H1 (cell line): Measurements from ENCODE around the gene ANAPC15. TPM values are rescaled to one million over a fixed set of nuclear protein-coding genes. Genes with fewer than 3 reads are reported as not detected.

Experiments
- CTCF ChIA-PET: fragments of 300-600 bp; sonication (Branson Sonifier 250); formaldehyde crosslinking; loops from one replicate; lab custom pipeline; 2021; ENCODE audit not compliant: partially characterized antibody; lab: Charles Lee
- POLR2A ChIA-PET: fragments of 300-600 bp; sonication (Branson Sonifier 250); formaldehyde crosslinking; loops from one replicate; lab custom pipeline; 2021; ENCODE audit warnings: inconsistent platforms; ENCODE audit not compliant: partially characterized antibody; lab: Charles Lee
- DNase-seq, 2 experiments: peaks; one replicate each; pipeline versions ENCODE4 v3.0.0 to v3.0.0-alpha.2; 2010 to 2022; ENCODE audit warnings: low spot score in 2 of 2, low read depth in 1 of 2, mixed read lengths in 1 of 2
- FAIRE-seq: peaks from 2 replicates; lab custom pipeline; 2011; peaks lifted over from hg19 to GRCh38; lab: Jason Lieb, UNC
- H2AFZ ChIP-seq: 2 replicates; pipeline ENCODE4 v1.8.1; 2012; ENCODE audit warnings: low read length, inconsistent platforms
- H2AK5ac ChIP-seq: 2 replicates; pipeline ENCODE4 v1.6.1; 2013; ENCODE audit warnings: low read depth, low read length
- H2BK120ac ChIP-seq: replicated peaks from 2 replicates; pipeline ENCODE3; 2013; ENCODE audit warnings: low read depth, low read length, inconsistent platforms
- H2BK12ac ChIP-seq: 2 replicates; pipeline ENCODE4 v1.6.1; 2013; ENCODE audit warnings: low read depth, low read length
- H2BK15ac ChIP-seq: 2 replicates; pipeline ENCODE4 v1.6.1; 2013; ENCODE audit warnings: low read length
- H2BK20ac ChIP-seq: 2 replicates; pipeline ENCODE4 v1.6.1; 2013; ENCODE audit warnings: low read length
- H2BK5ac ChIP-seq: 2 replicates; pipeline ENCODE4 v1.6.1; 2013; ENCODE audit warnings: low read depth, low read length
- H3K14ac ChIP-seq: 2 replicates; pipeline ENCODE4 v1.6.1; 2013; ENCODE audit warnings: inconsistent platforms; ENCODE audit not compliant: insufficient read length
- H3K18ac ChIP-seq: 2 replicates; pipeline ENCODE4 v1.6.1; 2013; ENCODE audit warnings: low read length; ENCODE audit errors: extremely low read depth
- H3K23ac ChIP-seq: 2 replicates; pipeline ENCODE4 v1.6.1; 2013; ENCODE audit warnings: inconsistent platforms; ENCODE audit not compliant: insufficient read length
- H3K23me2 ChIP-seq: 2 replicates; pipeline ENCODE4 v1.6.1; 2013; ENCODE audit warnings: low read depth, low read length
- H3K27ac ChIP-seq: 2 replicates; pipeline ENCODE4 v1.6.1; 2011; ENCODE audit warnings: low read depth, low read length, inconsistent platforms
- H3K27me3 ChIP-seq, 4 experiments: replicated peaks in 1 of 4; 1 replicate in 1 of 4; 2 replicates in 3 of 4; pipeline versions ENCODE4 v1.6.1 to v1.8.1; 2011 to 2013; ENCODE audit warnings: low read length in 3 of 4, mild to moderate bottlenecking in 3 of 4, inconsistent platforms in 2 of 4, mixed read lengths in 2 of 4, moderate library complexity in 1 of 4; ENCODE audit not compliant: control insufficient read depth in 3 of 4, insufficient read depth in 3 of 4; ENCODE audit errors: extremely low read depth in 1 of 4
- H3K36me3 ChIP-seq, 4 experiments: 2 replicates each; pipeline versions ENCODE4 v1.6.1 to v1.8.1; 2011 to 2013; ENCODE audit warnings: mild to moderate bottlenecking in 4 of 4, low read length in 3 of 4, moderate library complexity in 2 of 4, control low read depth in 1 of 4, inconsistent platforms in 1 of 4; ENCODE audit not compliant: insufficient read depth in 4 of 4, control insufficient read depth in 2 of 4
- H3K4ac ChIP-seq: replicated peaks from 2 replicates; pipeline ENCODE3; 2013; ENCODE audit warnings: low read length, low read depth, mixed read lengths, inconsistent platforms; ENCODE audit not compliant: insufficient read length
- H3K4me1 ChIP-seq, 4 experiments: replicated peaks in 1 of 4; 1 replicate in 1 of 4; 2 replicates in 3 of 4; pipeline versions ENCODE4 v1.6.1 to v1.8.1; 2011 to 2013; ENCODE audit warnings: low read length in 3 of 4, inconsistent platforms in 2 of 4, mixed read lengths in 1 of 4; ENCODE audit not compliant: insufficient read depth in 4 of 4, control insufficient read depth in 3 of 4
- H3K4me2 ChIP-seq, 2 experiments: 2 replicates each; pipeline versions ENCODE4 v1.6.1 to v1.8.1; 2011 to 2013; ENCODE audit warnings: low read depth in 2 of 2, low read length in 2 of 2, control low read depth in 1 of 2, inconsistent platforms in 1 of 2, mild to moderate bottlenecking in 1 of 2; ENCODE audit not compliant: insufficient read depth in 1 of 2
- H3K4me3 ChIP-seq, 4 experiments: fragments of 200-600, 300-600 bp in 1 of 4; sonication (generic), shearing (Covaris generic), sonication (Bioruptor Twin) in 1 of 4; 2 replicates each; pipeline versions ENCODE4 v1.5.1 to v1.8.1; 2011 to 2016; ENCODE audit warnings: low read length in 4 of 4, low read depth in 3 of 4, control low read depth in 2 of 4, inconsistent platforms in 2 of 4, mild to moderate bottlenecking in 2 of 4, mixed read lengths in 1 of 4, moderate library complexity in 1 of 4; ENCODE audit not compliant: insufficient read depth in 2 of 4; ENCODE audit errors: extremely low read depth in 1 of 4
- H3K56ac ChIP-seq: replicated peaks from 2 replicates; pipeline ENCODE3; 2013; ENCODE audit warnings: low read depth, mild to moderate bottlenecking, mixed read lengths, low read length, inconsistent platforms; ENCODE audit not compliant: insufficient read length
- H3K79me1 ChIP-seq: 2 replicates; pipeline ENCODE4 v1.6.1; 2013; ENCODE audit warnings: low read depth, low read length, control low read depth
- H3K79me2 ChIP-seq, 2 experiments: 2 replicates each; pipeline versions ENCODE4 v1.6.1 to v1.8.1; 2012 to 2013; ENCODE audit warnings: low read length in 2 of 2, mild to moderate bottlenecking in 2 of 2, inconsistent platforms in 1 of 2; ENCODE audit not compliant: insufficient read depth in 2 of 2, control insufficient read depth in 1 of 2
- H3K9ac ChIP-seq, 4 experiments: replicated peaks in 1 of 4; 1 replicate in 1 of 4; 2 replicates in 3 of 4; pipeline versions ENCODE4 v1.6.1 to v1.8.1; 2011 to 2013; ENCODE audit warnings: low read depth in 3 of 4, low read length in 3 of 4, control low read depth in 2 of 4, mild to moderate bottlenecking in 2 of 4, moderate library complexity in 2 of 4, inconsistent platforms in 1 of 4; ENCODE audit errors: extremely low read depth in 1 of 4
- H3K9me3 ChIP-seq, 2 experiments: 2 replicates each; pipeline versions ENCODE4 v1.6.1 to v1.8.1; 2012 to 2013; ENCODE audit warnings: mild to moderate bottlenecking in 2 of 2, moderate library complexity in 2 of 2, control low read depth in 1 of 2, inconsistent platforms in 1 of 2, low read depth in 1 of 2, low read length in 1 of 2, mixed read lengths in 1 of 2; ENCODE audit not compliant: insufficient read depth in 2 of 2
- H4K20me1 ChIP-seq, 2 experiments: replicated peaks in 1 of 2; 2 replicates each; pipeline versions ENCODE3 to v1.8.1; 2011 to 2013; ENCODE audit warnings: inconsistent platforms in 2 of 2, low read length in 2 of 2, mild to moderate bottlenecking in 1 of 2; ENCODE audit not compliant: insufficient read depth in 2 of 2, control insufficient read depth in 1 of 2
- H4K5ac ChIP-seq: 2 replicates; pipeline ENCODE4 v1.6.1; 2013; ENCODE audit warnings: low read length, low read depth, mixed read lengths, inconsistent platforms; ENCODE audit not compliant: insufficient read length
- H4K8ac ChIP-seq: 2 replicates; pipeline ENCODE4 v1.8.0; 2013; ENCODE audit warnings: mild to moderate bottlenecking, moderate library complexity, low read length, inconsistent platforms; ENCODE audit not compliant: insufficient read depth; ENCODE audit errors: extremely low read depth
- H4K91ac ChIP-seq: replicated peaks from 2 replicates; pipeline ENCODE3; 2013; ENCODE audit warnings: low read length, mixed read lengths, inconsistent platforms; ENCODE audit not compliant: insufficient read length
- CTCF ChIP-seq, 3 experiments: IDR thresholded peaks; 1 replicate in 2 of 3; 2 replicates in 1 of 3; pipeline versions ENCODE4 v1.5.1 to v1.6.1; 2011; ENCODE audit warnings: low read length in 3 of 3, mild to moderate bottlenecking in 3 of 3, inconsistent platforms in 2 of 3, low read depth in 1 of 3, moderate library complexity in 1 of 3; ENCODE audit not compliant: insufficient read depth in 1 of 3; ENCODE audit errors: control extremely low read depth in 1 of 3
- KDM5A ChIP-seq: fragments of 200-600 bp; IDR thresholded peaks from 2 replicates; pipeline ENCODE4 v1.7.1; 2012; ENCODE audit warnings: mild to moderate bottlenecking, low read length, inconsistent platforms, mixed read lengths
- MAFK ChIP-seq: IDR thresholded peaks from 2 replicates; pipeline ENCODE4 v1.6.1; 2012; ENCODE audit warnings: low read depth, mild to moderate bottlenecking, improper control_type of control experiment, low read length
- NANOG ChIP-seq: IDR thresholded peaks from 2 replicates; pipeline ENCODE4 v1.6.1; 2011; ENCODE audit warnings: low read length, low read depth, mild to moderate bottlenecking, inconsistent platforms; ENCODE audit not compliant: insufficient read depth, poor library complexity, severe bottlenecking
- POLR2A ChIP-seq, 2 experiments: IDR thresholded peaks; 1 replicate in 1 of 2; 2 replicates in 1 of 2; pipeline ENCODE4 v1.6.1; 2011; ENCODE audit warnings: low read depth in 2 of 2, low read length in 2 of 2, mild to moderate bottlenecking in 2 of 2; ENCODE audit errors: control extremely low read depth in 1 of 2
- RNF2 ChIP-seq: fragments of 200-900, 300-1000 bp; sonication (generic); IDR thresholded peaks from 2 replicates; pipeline ENCODE4 v1.7.1; 2016; ENCODE audit warnings: borderline replicate concordance, low read depth, mild to moderate bottlenecking, antibody characterized with exemption, low read length; ENCODE audit not compliant: poor library complexity, severe bottlenecking; ENCODE audit errors: missing control alignments
- SAP30 ChIP-seq: fragments of 300-600 bp; sonication (generic); IDR thresholded peaks from 2 replicates; pipeline ENCODE4 v1.7.1; 2012; ENCODE audit warnings: low read length, moderate library complexity, mild to moderate bottlenecking, inconsistent platforms; ENCODE audit not compliant: insufficient read depth, insufficient replicate concordance
- SIN3A ChIP-seq, 2 experiments: IDR thresholded peaks in 1 of 2; conservative IDR thresholded peaks in 1 of 2; 2 replicates each; pipeline ENCODE4 v1.6.1; 2011 to 2012; ENCODE audit warnings: low read length in 2 of 2, improper control_type of control experiment in 1 of 2, low read depth in 1 of 2, mild to moderate bottlenecking in 1 of 2
- WGBS, 2 experiments: shearing (Covaris generic) in 1 of 2; methylation state at CpG; one replicate each; pipeline versions ENCODE4 v1.1.6 to v1.1.7; 2013 to 2015; ENCODE audit warnings: low lambda C conversion rate in 2 of 2, mixed read lengths in 2 of 2, inconsistent platforms in 1 of 2, low coverage in 1 of 2, missing lambda C conversion rate in 1 of 2; ENCODE audit not compliant: insufficient replicate concordance in 2 of 2, insufficient coverage in 1 of 2, insufficient read length in 1 of 2; ENCODE audit errors: extremely low coverage in 1 of 2, missing lambda C conversion rate in 1 of 2; 5-methylcytosine and 5-hydroxymethylcytosine counted together
- polyA plus RNA-seq, 7 experiments: library from polyadenylated mRNA; depleted of rRNA in 3 of 7; stranded (reverse) in 5 of 7; unstranded in 2 of 7; fragments of >200 nt in 5 of 7; fragments of 200-250 nt in 2 of 7; gene quantifications; 1 replicate in 5 of 7; 2 replicates in 1 of 7; 4 replicates in 1 of 7; pipeline versions ENCODE4 v1.2.1 to v1.2.3, GENCODE V29; 2011 to 2013; ENCODE audit warnings: missing spikeins in 2 of 7, mixed read lengths in 2 of 7
- total RNA-seq: library from RNA; stranded (reverse); fragmentation: NEBNext Ultra II Directional; extraction: Animal tissue kit (Norgen Biotek cat#: 25700); gene quantifications from 2 replicates; pipeline ENCODE4 v1.2.1, GENCODE V29; 2021

ANAPC15 gene
- total and polyA plus RNA-seq, 2 of the 8 experiments (the other 6 are each of a cell fraction or from before 2014, with no cell fraction given), result 66.2 to 74.9 TPM

GRCh38 chr11:72081821-72082453 lies 30.6 kb downstream of the ANAPC15 start:
- Histone ChIP-seq H3K23me2 (peaks cover 4% of the 10 kb centered on the region; the same call in 1 of the 2 replicates), H3K79me2 (peaks cover 13 to 30% of the 10 kb centered on the region in 2 experiments; a peak in 3 of 4 replicates), H2AFZ (no peak overlapping the region), H3K4me2 (peak overlapping the region in 1 of 2 experiments; percentile 68; a peak in 2 of 4 replicates), H3K4me3 (no peak overlapping the region), H4K91ac (no peak overlapping the region), H2BK120ac (no peak overlapping the region), H3K14ac (no peak overlapping the region), H3K27ac (no peak overlapping the region), H2BK5ac (no peak overlapping the region; the same call in 1 of the 2 replicates), H3K27me3 (no peaks in the 10 kb centered on the region), H4K5ac (no peak overlapping the region), H3K56ac (no peak overlapping the region), H3K36me3 (no peaks in the 10 kb centered on the region), H2BK20ac (0 out of 2 replicates have a peak overlapping the region, but pooled peaks have one; percentile 32), H4K20me1 (peaks cover 2 to 4% of the 10 kb centered on the region in 2 experiments), H3K9ac (no peak overlapping the region; a peak in 1 of 7 replicates), H3K23ac (no peak overlapping the region), H3K18ac (no peak overlapping the region), H2BK12ac (no peak overlapping the region; the same call in 1 of the 2 replicates), H3K4ac (no peak overlapping the region), H4K8ac (no peak overlapping the region), H2BK15ac (0 out of 2 replicates have a peak overlapping the region, but pooled peaks have one; percentile 16), H3K79me1 (no peaks in the 10 kb centered on the region; the same call in 1 of the 2 replicates), H3K4me1 (peaks cover 0 to 2% (median 0%) of the 10 kb centered on the region in 4 experiments; a peak in 3 of 7 replicates), H2AK5ac (no peak overlapping the region), H3K9me3 (no peaks in the 10 kb centered on the region)
- FAIRE-seq (no peak), DNase-seq (no peak)
- ChIA-PET POLR2A (interaction anchor here (1.1 to 8.4 kb wide), 6 partner anchors 11 to 57 kb away, joined by 4 to 144 read pairs (median 8); partner anchors contain the start of genes ANAPC15 and LAMTOR1), CTCF (interaction anchor here (0.6 to 2.3 kb wide), 13 partner anchors 9 to 1383 kb away, joined by 3 to 29 read pairs (median 4); no protein-coding TSS in a partner anchor)
- 98% methylated on average over 3 of the region's 3 CpGs; no CpG with 5 or more reads in 1 of the 2 experiments for WGBS, 2 experiments
- TF ChIP-seq NANOG (no peak), POLR2A (IDR thresholded peaks at IDR 0.05; ENCODE audit: control extremely low read depth in 1 of 2, low read depth in 2 of 2, low read length in 2 of 2) (no peak), CTCF (IDR thresholded peaks at IDR 0.05; ENCODE audit: control extremely low read depth in 1 of 3, insufficient read depth in 1 of 3, low read depth in 1 of 3, low read length in 3 of 3) (no peak), SIN3A (conservative IDR thresholded peaks at IDR 0.05 in 1 of 2, IDR thresholded peaks at IDR 0.05 in 1 of 2; ENCODE audit: low read depth in 1 of 2, low read length in 2 of 2) (no peak), RNF2 (no peak), KDM5A (no peak), MAFK (no peak), SAP30 (no peak)
